ENCODE results near the gene AGPS.
A peak's percentile ranks its signal among the peaks of the same experiment; 100 is the strongest.
"Not testable (repeated sequence)": the region's sequence is repeated elsewhere in the genome, so short reads cannot be mapped to it uniquely, and the experiment has no call there.

Gene AGPS

GRCh38 chr2:177391822-177392372 lies 676 bp upstream of the AGPS start:
- no peak for DNase-seq

GRCh38 chr2:177393203-177393755 lies 706 bp downstream of the AGPS start:
- DNase-seq: peak in 1 of 4 experiments; percentile 30

GRCh38 chr2:177393824-177394593 lies 1.4 kb downstream of the AGPS start:
- DNase-seq: no peak

- peak in 3 of 4 experiments; percentile 31 to 57 (median 54) for DNase-seq
Measured at GRCh38 chr2:177394594-177394973, 2.0 kb downstream of the AGPS start.

- peak; percentile 35 to 81 (median 62) for DNase-seq
Measured at GRCh38 chr2:177395351-177396065, 2.9 kb downstream of the AGPS start.

- DNase-seq: peak in 3 of 4 experiments; percentile 20 to 41 (median 23)
Measured at GRCh38 chr2:177396703-177397460, 4.3 kb downstream of the AGPS start.

- DNase-seq: peak in 3 of 4 experiments; percentile 18 to 53 (median 43)
Measured at GRCh38 chr2:177397481-177398289, 5.1 kb downstream of the AGPS start.

GRCh38 chr2:177398290-177398683 lies 5.7 kb downstream of the AGPS start:
- peak in 2 of 4 experiments; percentile 60 to 66 for DNase-seq

GRCh38 chr2:177398791-177399190 lies 6.2 kb downstream of the AGPS start:
- no peak for DNase-seq

GRCh38 chr2:177399376-177399775 lies 6.8 kb downstream of the AGPS start:
- no peak for DNase-seq

GRCh38 chr2:177400337-177400923 lies 7.9 kb downstream of the AGPS start:
- no peak for DNase-seq

GRCh38 chr2:177402096-177402495 lies 9.5 kb downstream of the AGPS start:
- DNase-seq: no peak

- DNase-seq: no peak
Measured at GRCh38 chr2:177403838-177404237, 11.3 kb downstream of the AGPS start.

- no peak for DNase-seq
Measured at GRCh38 chr2:177404243-177404642, 11.7 kb downstream of the AGPS start.

GRCh38 chr2:177405029-177405692 lies 12.6 kb downstream of the AGPS start:
- no peak for DNase-seq

GRCh38 chr2:177406182-177406581 lies 13.6 kb downstream of the AGPS start:
- DNase-seq: no peak

GRCh38 chr2:177407031-177407430 lies 14.5 kb downstream of the AGPS start:
- no peak for DNase-seq

GRCh38 chr2:177410629-177411028 lies 18.1 kb downstream of the AGPS start:
- DNase-seq: not testable (repeated sequence)

- no peak for DNase-seq
Measured at GRCh38 chr2:177413703-177414102, 21.1 kb downstream of the AGPS start.

- DNase-seq: no peak
Measured at GRCh38 chr2:177419274-177419673, 26.7 kb downstream of the AGPS start.

GRCh38 chr2:177422271-177422670 lies 29.7 kb downstream of the AGPS start:
- DNase-seq: no peak
